ENCODE data around the gene CARF. TPM values are rescaled to one million over a fixed set of nuclear protein-coding genes. Genes with fewer than 3 reads are reported as not detected.

Gene CARF
- total and polyA plus RNA-seq, 2 of the 13 experiments (the other 11 are each of a cell fraction or from before 2014, with no cell fraction given) = 3.0 to 5.4 TPM

- ChIA-PET POLR2A (interaction anchor here (0.8 to 1.3 kb wide), 3 partner anchors 9 to 144 kb away, joined by 3 to 5 read pairs (median 3); partner anchors contain the start of genes CARF, NBEAL1 and WDR12), CTCF (ENCODE audit: low intra/inter-chr PET ratio, low total read pairs) (interaction anchor here (1.0 to 2.2 kb wide), 4 partner anchors 39 to 297 kb away, joined by 3 to 12 read pairs (median 8); no protein-coding TSS in a partner anchor)
- Histone ChIP-seq H3K9ac (ENCODE audit: insufficient read depth, low read depth, low read length) (peak overlapping the region; percentile 72), H3K4me3 (replicated peaks in 1 of 3; ENCODE audit: insufficient read depth in 1 of 3, low read depth in 2 of 3, low read length in 3 of 3) (peak overlapping the region; percentile 72 to 88 (median 85)), H3K4me2 (ENCODE audit: low read depth, low read length) (peak overlapping the region; percentile 83), H3K36me3 (replicated peaks in 1 of 2; ENCODE audit: control insufficient read depth in 1 of 2, insufficient read depth in 2 of 2, low read length in 2 of 2) (no peaks in the 10 kb centered on the region), H3K27ac (ENCODE audit: extremely low read length, insufficient read depth, low read length) (peak overlapping the region; percentile 51), H4K20me1 (ENCODE audit: insufficient read depth, low read length) (no peaks in the 10 kb centered on the region), H2AFZ (ENCODE audit: low read length) (peak overlapping the region; percentile 49), H3K9me3 (ENCODE audit: low read length) (no peaks in the 10 kb centered on the region), H3K27me3 (ENCODE audit: control insufficient read depth in 1 of 2, insufficient read depth in 2 of 2, low read length in 2 of 2) (no peaks in the 10 kb centered on the region), H3K79me2 (ENCODE audit: insufficient read depth, low read length) (no peaks in the 10 kb centered on the region), H3K4me1 (ENCODE audit: insufficient read depth, low read length) (peaks cover 6% of the 10 kb centered on the region)
- ATAC-seq (peak; percentile 88), DNase-seq (ENCODE audit: low spot score) (peak; percentile 81), FAIRE-seq (peak; percentile 48)
- intact Hi-C loops (cut with micrococcal nuclease; ENCODE audit: unreplicated experiment) = loop anchor here (1.0 kb wide), 3 partner anchors 39 to 296 kb away; no protein-coding TSS in a partner anchor
- 4% methylated on average over 36 of the region's 37 CpGs for WGBS (ENCODE audit: low lambda C conversion rate)
- in situ Hi-C loops (cut with HindIII; ENCODE audit: extremely low pct_ligation_motif_present, low pct_unique_long_range_greater_than_20kb) = loop anchor here (5.0 kb wide), 1 partner anchor 283 kb away; no protein-coding TSS in a partner anchor
- TSS peak; percentile 100 for BruUV-seq (replicated peaks)
- TF ChIP-seq ZFP82 (CRISPR knock-in tag; IDR thresholded peaks at IDR 0.05; ENCODE audit: borderline replicate concordance) (no peak), ZNF674 (CRISPR knock-in tag; IDR thresholded peaks at IDR 0.05; ENCODE audit: low read depth) (peak; percentile 83; the same call in 1 of the 2 replicates), HNF4A (CRISPR knock-in tag; IDR thresholded peaks at IDR 0.05) (no peak), ZBTB40 (IDR thresholded peaks at IDR 0.05) (no peak), ZBTB40 (CRISPR knock-in tag; IDR thresholded peaks at IDR 0.05) (no peak; the same call in 1 of the 2 replicates), HOXA7 (CRISPR knock-in tag; IDR thresholded peaks at IDR 0.05) (no peak), KMT2B (CRISPR knock-in tag; IDR thresholded peaks at IDR 0.05) (peak; percentile 54), FOXC1 (CRISPR knock-in tag; IDR thresholded peaks at IDR 0.05; ENCODE audit: borderline replicate concordance) (peak; percentile 69; the same call in 1 of the 2 replicates)
- TF ChIP-seq, protein P1, sequence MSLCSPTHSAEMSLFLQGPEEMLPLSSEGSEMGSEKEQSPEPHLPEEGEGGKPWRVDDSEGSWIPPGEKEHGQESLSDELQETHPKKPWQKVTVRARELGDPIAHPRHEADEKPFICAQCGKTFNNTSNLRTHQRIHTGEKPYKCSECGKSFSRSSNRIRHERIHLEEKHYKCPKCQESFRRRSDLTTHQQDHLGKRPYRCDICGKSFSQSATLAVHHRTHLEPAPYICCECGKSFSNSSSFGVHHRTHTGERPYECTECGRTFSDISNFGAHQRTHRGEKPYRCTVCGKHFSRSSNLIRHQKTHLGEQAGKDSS (CRISPR knock-in tag; IDR thresholded peaks at IDR 0.05; ENCODE audit: borderline replicate concordance, low read depth) = no peak
- TF ChIP-seq, protein P2, sequence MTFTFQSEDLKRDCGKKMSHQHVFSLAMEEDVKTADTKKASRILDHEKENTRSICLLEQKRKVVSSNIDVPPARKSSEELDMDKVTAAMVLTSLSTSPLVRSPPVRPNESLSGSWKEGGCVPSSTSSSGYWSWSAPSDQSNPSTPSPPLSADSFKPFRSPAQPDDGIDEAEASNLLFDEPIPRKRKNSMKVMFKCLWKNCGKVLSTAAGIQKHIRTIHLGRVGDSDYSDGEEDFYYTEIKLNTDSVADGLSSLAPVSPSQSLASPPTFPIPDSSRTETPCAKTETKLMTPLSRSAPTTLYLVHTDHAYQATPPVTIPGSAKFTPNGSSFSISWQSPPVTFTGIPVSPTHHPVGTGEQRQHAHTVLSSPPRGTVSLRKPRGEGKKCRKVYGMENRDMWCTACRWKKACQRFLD (CRISPR knock-in tag; IDR thresholded peaks at IDR 0.05; ENCODE audit: borderline replicate concordance) = no peak
Measured at GRCh38 chr2:202870431-202871299, 41.4 kb upstream of the CARF start.

Data from HepG2 (cell line).